Activated B cell treated with CpG ODN at 0.5 μM for 24 hours (primary cell): ENCODE measurements around the gene HCAR1. TPM values are rescaled to one million over a fixed set of nuclear protein-coding genes. Genes with fewer than 3 reads are reported as not detected.
"Not testable (repeated sequence)": the region's sequence is repeated elsewhere in the genome, so short reads cannot be mapped to it uniquely, and the experiment has no call there.

Experiments used
- ATAC-seq: fragments of 200-7000 bp; cut with Tn5 transposase; one replicate; pipeline ENCODE4 v1.10.0; 2021; ENCODE audit warnings: low read depth, mild to moderate bottlenecking, moderate library complexity
- CTCF ChIA-PET: fragments of 350-600 bp; sonication (Branson Sonifier 250); formaldehyde crosslinking; loops from one replicate; lab custom pipeline; 2021; ENCODE audit warnings: antibody characterized with exemption; lab: Charles Lee
- POLR2A ChIA-PET: fragments of 350-600 bp; sonication (Branson Sonifier 250); formaldehyde crosslinking; loops from one replicate; lab custom pipeline; 2021; ENCODE audit warnings: antibody characterized with exemption; lab: Charles Lee
- DNase-seq: peaks from one replicate; pipeline ENCODE4 v3.0.0; 2022
- H3K27ac Mint-ChIP-seq: one replicate; pipeline ENCODE4 v1.8.0; 2020; ENCODE audit warnings: mixed read lengths
- H3K27me3 Mint-ChIP-seq: one replicate; pipeline ENCODE4 v1.8.0; 2021; ENCODE audit warnings: mixed read lengths
- H3K36me3 Mint-ChIP-seq: one replicate; pipeline ENCODE4 v1.8.0; 2021; ENCODE audit warnings: low read depth, mixed read lengths
- H3K4me1 Mint-ChIP-seq: one replicate; pipeline ENCODE4 v1.8.0; 2021; ENCODE audit warnings: mixed read lengths
- H3K4me3 Mint-ChIP-seq: one replicate; pipeline ENCODE4 v1.8.0; 2020; ENCODE audit warnings: mild to moderate bottlenecking, mixed read lengths
- H3K9me3 Mint-ChIP-seq: one replicate; pipeline ENCODE4 v1.8.0; 2020; ENCODE audit warnings: mixed read lengths
- intact Hi-C: fragments of 100-400 bp; cut with micrococcal nuclease; formaldehyde crosslinking; loops from one replicate; pipeline ENCODE4 v1.15.1; 2024
- total RNA-seq: library from RNA; stranded (reverse); gene quantifications from 2 replicates; pipeline ENCODE4 v1.2.3, GENCODE V29; 2022
- TF ChIP-seq, protein P1 (sequence below): fragments of 200-600 bp; IDR thresholded peaks from one replicate; pipeline ENCODE4 v1.8.0; 2022; ENCODE audit warnings: antibody characterized with exemption, mild to moderate bottlenecking

The HCAR1 gene
- total RNA-seq, 1 donor from 2014 or later = not detected

DNA sequence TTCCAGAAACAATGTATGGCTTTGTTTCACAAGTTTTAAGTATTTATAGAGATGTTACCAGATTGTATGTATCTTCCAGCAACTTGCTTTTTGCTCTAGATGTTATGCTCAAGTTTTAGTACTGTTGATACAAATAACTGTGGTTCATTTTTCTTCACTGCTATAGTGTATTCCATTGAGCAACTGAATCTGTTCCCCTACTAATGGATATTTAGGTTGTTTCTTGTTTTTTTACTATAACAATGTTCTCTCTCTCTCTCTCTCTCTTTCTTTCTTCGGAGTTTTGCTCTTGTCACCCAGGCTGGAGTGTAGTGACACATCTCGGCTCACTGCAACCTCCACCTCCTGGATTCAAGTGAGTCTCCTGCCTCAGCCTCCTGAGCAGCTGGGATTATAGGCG is 44.1 kb downstream of the HCAR1 start:
- ATAC-seq = no peak

DNA sequence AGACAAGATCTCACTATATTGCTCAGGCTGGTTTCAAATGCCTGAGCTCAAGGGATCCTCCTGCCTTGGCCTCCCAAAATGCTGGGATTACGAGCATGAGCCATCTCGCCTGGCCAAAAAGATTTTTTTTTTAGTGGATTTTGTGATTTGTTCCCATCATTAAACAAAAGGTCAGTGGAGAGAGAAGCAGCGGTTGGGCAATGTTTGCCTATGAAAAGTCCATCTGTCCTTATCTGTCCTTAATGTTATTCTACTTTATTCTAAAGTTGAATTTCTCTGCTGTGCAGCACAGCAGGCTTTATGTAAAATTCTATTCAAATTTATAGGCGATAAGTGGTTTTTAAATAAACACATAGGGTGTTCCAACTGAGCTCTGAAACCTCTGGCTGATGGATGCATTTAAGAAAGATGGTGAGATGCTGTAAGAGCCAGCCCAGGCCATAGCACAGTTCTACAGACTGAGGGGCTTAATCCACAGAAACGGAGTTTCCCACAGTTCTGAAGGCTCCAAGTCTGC is 46.3 kb downstream of the HCAR1 start:
- Mint-ChIP-seq H3K9me3 (no peaks in the 10 kb centered on the region), H3K4me1 (no peaks in the 10 kb centered on the region), H3K4me3 (no peak overlapping the region), H3K36me3 (no peaks in the 10 kb centered on the region), H3K27me3 (no peaks in the 10 kb centered on the region), H3K27ac (no peak overlapping the region)
- ATAC-seq (no peak), DNase-seq (no peak)
- intact Hi-C loops = no loop called here
- TF ChIP-seq, protein P1, sequence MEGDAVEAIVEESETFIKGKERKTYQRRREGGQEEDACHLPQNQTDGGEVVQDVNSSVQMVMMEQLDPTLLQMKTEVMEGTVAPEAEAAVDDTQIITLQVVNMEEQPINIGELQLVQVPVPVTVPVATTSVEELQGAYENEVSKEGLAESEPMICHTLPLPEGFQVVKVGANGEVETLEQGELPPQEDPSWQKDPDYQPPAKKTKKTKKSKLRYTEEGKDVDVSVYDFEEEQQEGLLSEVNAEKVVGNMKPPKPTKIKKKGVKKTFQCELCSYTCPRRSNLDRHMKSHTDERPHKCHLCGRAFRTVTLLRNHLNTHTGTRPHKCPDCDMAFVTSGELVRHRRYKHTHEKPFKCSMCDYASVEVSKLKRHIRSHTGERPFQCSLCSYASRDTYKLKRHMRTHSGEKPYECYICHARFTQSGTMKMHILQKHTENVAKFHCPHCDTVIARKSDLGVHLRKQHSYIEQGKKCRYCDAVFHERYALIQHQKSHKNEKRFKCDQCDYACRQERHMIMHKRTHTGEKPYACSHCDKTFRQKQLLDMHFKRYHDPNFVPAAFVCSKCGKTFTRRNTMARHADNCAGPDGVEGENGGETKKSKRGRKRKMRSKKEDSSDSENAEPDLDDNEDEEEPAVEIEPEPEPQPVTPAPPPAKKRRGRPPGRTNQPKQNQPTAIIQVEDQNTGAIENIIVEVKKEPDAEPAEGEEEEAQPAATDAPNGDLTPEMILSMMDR = no peak
- ChIA-PET POLR2A (no interaction called here), CTCF (no interaction called here)

More for the DNA sequence above, 44.1 kb downstream of the HCAR1 start:
- H3K27ac Mint-ChIP-seq = no peak overlapping the region
- no peak overlapping the region for H3K4me3 Mint-ChIP-seq
- H3K36me3 Mint-ChIP-seq = no peaks in the 10 kb centered on the region
- CTCF ChIA-PET = no interaction called here
- intact Hi-C loops = no loop called here
- POLR2A ChIA-PET = no interaction called here
- H3K9me3 Mint-ChIP-seq = no peaks in the 10 kb centered on the region
- H3K4me1 Mint-ChIP-seq = peaks cover 2% of the 10 kb centered on the region
- DNase-seq = no peak
- TF ChIP-seq, protein P1 = no peak
- no peaks in the 10 kb centered on the region for H3K27me3 Mint-ChIP-seq

DNA sequence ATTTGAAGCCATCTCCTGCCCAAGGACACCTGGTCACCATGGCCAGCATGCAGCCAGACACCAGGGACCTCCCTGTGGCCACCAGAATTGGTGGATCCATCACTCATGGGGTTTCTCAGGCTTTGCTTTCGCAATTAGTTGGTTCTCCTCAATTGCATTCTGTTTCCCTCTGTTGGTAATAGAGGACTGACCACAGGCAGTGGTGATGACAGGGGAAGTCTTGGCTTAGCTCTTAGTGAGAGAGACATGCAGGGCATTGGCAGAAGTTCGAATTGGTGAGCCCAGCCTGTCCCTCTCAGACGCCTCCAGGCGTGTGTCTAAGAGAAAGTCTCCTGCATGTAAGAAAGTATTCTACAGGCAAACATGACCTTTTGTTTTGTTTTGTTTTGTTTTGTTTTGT is 48.8 kb downstream of the HCAR1 start:
- TF ChIP-seq, protein P1 = no peak
- H3K36me3 Mint-ChIP-seq = no peaks in the 10 kb centered on the region
- H3K27ac Mint-ChIP-seq = no peak overlapping the region
- H3K4me3 Mint-ChIP-seq = no peak overlapping the region
- no peaks in the 10 kb centered on the region for H3K9me3 Mint-ChIP-seq
- intact Hi-C loops = no loop called here
- ChIA-PET POLR2A (no interaction called here), CTCF (no interaction called here)
- DNase-seq (no peak), ATAC-seq (no peak)
- H3K4me1 Mint-ChIP-seq = no peaks in the 10 kb centered on the region
- no peaks in the 10 kb centered on the region for H3K27me3 Mint-ChIP-seq

DNA sequence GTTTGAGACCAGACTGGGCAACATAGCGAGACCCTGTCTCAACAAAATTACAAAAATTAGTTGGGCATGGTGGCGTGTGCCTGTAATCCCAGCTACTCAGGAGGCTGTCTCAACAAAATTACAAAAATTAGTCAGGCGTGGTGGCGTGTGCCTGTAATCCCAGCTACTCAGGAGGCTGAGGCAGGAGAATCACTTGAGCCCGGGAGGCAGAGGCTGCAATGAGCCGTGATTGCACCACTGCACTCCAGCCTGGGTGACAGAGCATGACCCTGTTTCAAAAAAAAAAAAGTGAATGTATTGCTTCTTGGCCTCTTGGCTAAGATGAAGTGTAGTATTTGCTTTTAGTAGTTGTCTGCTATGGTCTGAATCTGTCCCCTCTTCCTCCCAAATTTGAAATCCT is 49.7 kb downstream of the HCAR1 start:
- ATAC-seq, DNase-seq, H3K4me3 Mint-ChIP-seq, H3K9me3 Mint-ChIP-seq, H3K27ac Mint-ChIP-seq, POLR2A ChIA-PET, H3K4me1 Mint-ChIP-seq, H3K36me3 Mint-ChIP-seq, H3K27me3 Mint-ChIP-seq, CTCF ChIA-PET, intact Hi-C loops: not testable (repeated sequence)

DNA sequence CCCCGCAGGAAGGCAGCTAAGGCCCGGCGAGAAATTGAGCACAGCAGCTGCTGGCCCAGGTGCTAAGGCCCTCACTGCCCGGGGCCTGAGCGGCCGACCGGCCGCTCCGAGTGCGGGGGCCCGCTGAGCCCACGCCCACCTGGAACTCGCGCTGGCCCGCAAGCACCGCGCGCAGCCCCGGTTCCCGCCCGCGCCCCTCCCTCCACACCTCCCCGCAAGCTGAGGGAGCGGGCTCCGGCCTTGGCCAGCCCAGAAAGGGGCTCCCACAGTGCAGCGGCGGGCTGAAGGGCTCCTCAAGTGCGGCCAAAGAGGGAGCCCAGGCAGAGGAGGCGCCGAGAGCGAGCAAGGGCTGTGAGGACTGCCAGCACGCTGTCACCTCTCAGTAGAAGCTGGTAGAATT is 53.9 kb downstream of the HCAR1 start:
- intact Hi-C loops, DNase-seq, H3K4me3 Mint-ChIP-seq, ATAC-seq, H3K9me3 Mint-ChIP-seq, H3K36me3 Mint-ChIP-seq, H3K27ac Mint-ChIP-seq, H3K27me3 Mint-ChIP-seq, POLR2A ChIA-PET, CTCF ChIA-PET, H3K4me1 Mint-ChIP-seq: not testable (repeated sequence)

Other genes starting within 250 kb of the HCAR1 start
- 39.8 and 48.0 TPM in 2 replicates for gene ZCCHC8, start 229.9 kb downstream of the HCAR1 start, total RNA-seq
- gene RSRC2, start 203.9 kb downstream of the HCAR1 start, total RNA-seq = 106 and 126 TPM in 2 replicates
- 45.5 and 64.0 TPM in 2 replicates for gene KNTC1, start 203.6 kb downstream of the HCAR1 start, total RNA-seq
- not detected in 2 replicates for gene HCAR2, start 27.5 kb downstream of the HCAR1 start, total RNA-seq
- not detected in 2 replicates for gene HCAR3, start 14.0 kb downstream of the HCAR1 start, total RNA-seq
- 50.5 and 53.3 TPM in 2 replicates for gene DENR, start 22.0 kb upstream of the HCAR1 start, total RNA-seq
- gene CCDC62, start 43.7 kb upstream of the HCAR1 start, total RNA-seq = 1.6 and 1.7 TPM in 2 replicates
- gene HIP1R, start 104.6 kb upstream of the HCAR1 start, total RNA-seq = 132 and 154 TPM in 2 replicates
- 51.4 and 54.1 TPM in 2 replicates for gene VPS37B, start 165.3 kb upstream of the HCAR1 start, total RNA-seq
- 2.0 and 4.6 TPM in 2 replicates for gene ABCB9, start 235.6 kb upstream of the HCAR1 start, total RNA-seq
- 21.7 and 22.8 TPM in 2 replicates for gene OGFOD2, start 244.4 kb upstream of the HCAR1 start, total RNA-seq
- 163 and 178 TPM in 2 replicates for gene ARL6IP4, start 249.8 kb upstream of the HCAR1 start, total RNA-seq